ENCODE data around the gene VWA1. TPM values are rescaled to one million over a fixed set of nuclear protein-coding genes. Genes with fewer than 3 reads are reported as not detected.
"Not testable (repeated sequence)": the region's sequence is repeated elsewhere in the genome, so short reads cannot be mapped to it uniquely, and the experiment has no call there.

The VWA1 gene
- total RNA-seq, 2 donors from 2014 or later: 47.1 to 55.5 TPM

DNA sequence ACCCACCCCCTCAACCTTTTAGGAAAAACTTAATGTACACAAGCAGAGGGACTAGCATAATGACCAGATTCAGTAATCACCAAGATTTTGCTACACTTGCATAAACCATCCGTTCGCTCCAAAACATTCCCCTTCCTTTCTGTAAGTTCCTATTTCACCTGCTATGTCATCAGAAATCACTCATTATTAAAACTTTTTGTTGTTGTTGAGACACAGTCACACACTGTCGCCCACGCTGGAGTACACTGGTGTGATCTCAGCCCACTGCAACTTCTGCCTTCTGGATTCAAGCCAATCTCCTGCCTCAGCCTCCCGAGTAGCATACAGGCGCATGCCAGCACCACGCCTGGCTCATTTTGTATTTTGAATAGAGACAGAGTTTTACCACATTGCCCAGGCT is 31.8 kb upstream of the VWA1 start:
- DNase-seq (no peak), ATAC-seq (no peak)
- Histone ChIP-seq H3K9me3 (no peaks in the 10 kb centered on the region), H3K27me3 (no peaks in the 10 kb centered on the region), H3K4me1 (peaks cover 43% of the 10 kb centered on the region), H3K36me3 (replicated peaks in 1 of 2; ENCODE audit: insufficient read depth in 1 of 2, low read depth in 2 of 2) (peaks cover 0 to 5% of the 10 kb centered on the region in 2 donors), H3K27ac (no peak overlapping the region), H3K4me3 (no peak overlapping the region)
- intact Hi-C loops (cut with DNase I): loop anchor here (5.0 kb wide), 1 partner anchor 34 kb away; the partner anchor contains the start of gene VWA1
- TF ChIP-seq CTCF (IDR thresholded peaks at IDR 0.05) (no peak), POLR2A (IDR thresholded peaks at IDR 0.05) (no peak)
- 80 to 91% methylated on average over 7 of the region's 7 CpGs for WGBS, 2 donors

DNA sequence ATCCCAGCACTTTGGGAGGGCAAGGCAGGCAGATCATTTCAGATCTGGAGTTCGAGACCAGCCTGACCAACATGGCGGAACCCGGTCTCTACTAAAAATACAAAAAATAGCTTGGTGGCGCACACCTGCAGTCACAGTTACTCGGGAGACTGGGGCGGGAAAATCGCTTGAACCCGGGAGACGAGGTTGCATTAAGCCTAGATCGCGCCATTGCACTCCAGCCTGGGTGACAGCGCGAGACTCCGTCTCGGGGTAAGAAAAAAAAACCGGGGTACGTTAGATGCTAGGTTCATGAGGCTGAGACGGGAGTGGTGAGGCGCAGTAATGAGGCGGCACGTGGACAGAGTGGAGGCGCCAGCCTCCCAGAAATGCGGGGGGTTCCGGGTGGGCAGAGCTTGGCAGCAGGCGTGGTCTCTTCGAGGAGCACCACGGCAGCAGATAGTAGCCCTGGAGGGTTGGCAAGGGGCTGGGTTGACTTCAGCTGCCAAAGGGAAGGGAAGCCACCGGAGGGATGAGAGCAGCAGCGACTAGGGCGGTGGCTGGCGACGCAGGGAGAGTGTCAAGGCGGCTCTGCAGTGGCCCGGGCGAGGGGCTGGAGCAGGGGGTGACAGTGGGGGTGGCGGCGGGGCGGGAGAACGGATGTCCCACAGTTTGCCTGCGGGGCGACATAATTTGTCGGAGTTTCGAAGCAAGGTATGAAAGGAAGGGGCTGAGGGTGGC is 29.2 kb upstream of the VWA1 start:
- peaks cover 41% of the 10 kb centered on the region for H3K4me1 ChIP-seq
- DNase-seq (no peak), ATAC-seq (no peak)
- intact Hi-C loops (cut with DNase I): no loop called here
- TF ChIP-seq CTCF (IDR thresholded peaks at IDR 0.05) (no peak), POLR2A (IDR thresholded peaks at IDR 0.05) (no peak)
- peaks cover 0 to 5% of the 10 kb centered on the region in 2 donors for H3K36me3 ChIP-seq (replicated peaks in 1 of 2; ENCODE audit: insufficient read depth in 1 of 2, low read depth in 2 of 2)
- H3K27ac ChIP-seq: peak overlapping the region; percentile 40 to 89 (median 72)
- peak overlapping the region; percentile 98 to 99 for H3K4me3 ChIP-seq
- no peaks in the 10 kb centered on the region for H3K9me3 ChIP-seq
- no peaks in the 10 kb centered on the region for H3K27me3 ChIP-seq
- 32 to 43% methylated on average over 40 to 41 of the region's 43 CpGs for WGBS, 2 donors

GRCh38 chr1:1406821-1407635 is 28.5 kb upstream of the VWA1 start, which contains the start of gene MRPL20:
TSS of gene MRPL20 (minus strand) at chr1:1407293. CDS start at chr1:1407217, 76 bp downstream.
- H3K4me1 ChIP-seq: peaks cover 38% of the 10 kb centered on the region
- H3K4me3 ChIP-seq: peak within 1 kb of the TSS; percentile 98 to 99
- WGBS, 2 donors: 0 to 1% methylated on average over 12 to 98 of the region's 98 CpGs
- intact Hi-C loops (cut with DNase I): no loop called here
- H3K27me3 ChIP-seq: no peaks in the 10 kb centered on the region
- peaks cover 0 to 5% of the 10 kb centered on the region in 2 donors for H3K36me3 ChIP-seq (replicated peaks in 1 of 2; ENCODE audit: insufficient read depth in 1 of 2, low read depth in 2 of 2)
- peak within 1 kb of the TSS; percentile 40 to 89 (median 72) for H3K27ac ChIP-seq
- TF ChIP-seq POLR2A (IDR thresholded peaks at IDR 0.05): peak; percentile 65 to 86 (median 82)
- no peak for TF ChIP-seq CTCF (IDR thresholded peaks at IDR 0.05)
- ATAC-seq: peak; percentile 96
- DNase-seq: peak; percentile 92 to 94 (median 94)
- H3K9me3 ChIP-seq: no peaks in the 10 kb centered on the region

- no peak for DNase-seq
- H3K27me3 ChIP-seq: no peaks in the 10 kb centered on the region
- H3K36me3 ChIP-seq (replicated peaks in 1 of 2; ENCODE audit: insufficient read depth in 1 of 2, low read depth in 2 of 2): peaks cover 0 to 5% of the 10 kb centered on the region in 2 donors
- TF ChIP-seq CTCF (IDR thresholded peaks at IDR 0.05) (peak in 2 of 7 experiments; percentile 17 to 28), POLR2A (IDR thresholded peaks at IDR 0.05) (no peak)
- H3K4me1 ChIP-seq: peaks cover 38% of the 10 kb centered on the region
- intact Hi-C loops (cut with DNase I): no loop called here
- H3K4me3 ChIP-seq: peak overlapping the region; percentile 98 to 99
- 8 to 19% methylated on average over 21 to 37 of the region's 41 CpGs for WGBS, 2 donors
- peak overlapping the region; percentile 33 to 89 (median 72) for H3K27ac ChIP-seq
- ATAC-seq: peak; percentile 10
- no peaks in the 10 kb centered on the region for H3K9me3 ChIP-seq
Measured at GRCh38 chr1:1407636-1408318, 27.7 kb upstream of the VWA1 start.

- ATAC-seq; H3K4me3 ChIP-seq; intact Hi-C loops (cut with DNase I); H3K9me3 ChIP-seq; H3K27me3 ChIP-seq; DNase-seq; H3K36me3 ChIP-seq (replicated peaks in 1 of 2; ENCODE audit: insufficient read depth in 1 of 2, low read depth in 2 of 2); H3K27ac ChIP-seq: not testable (repeated sequence)
- H3K4me1 ChIP-seq: peaks cover 34% of the 10 kb centered on the region
- WGBS, 2 donors: 70 to 81% methylated on average over 8 of the region's 8 CpGs
Measured at GRCh38 chr1:1410238-1410637, 25.3 kb upstream of the VWA1 start.
